HG03097 (cell line): ENCODE data around the gene VPS16.

Experiments used
- ATAC-seq: cut with Tn5 transposase; IDR thresholded peaks from one replicate; pipeline ENCODE4 v1.9.1; 2021; ENCODE audit not compliant: unreplicated experiment, low FRiP score

The VPS16 gene

GRCh38 chr20:2867081-2867864 is 26.7 kb downstream of the VPS16 start:
- no peak for ATAC-seq

- no peak for ATAC-seq
Measured at GRCh38 chr20:2869381-2869780, 28.8 kb downstream of the VPS16 start.

- ATAC-seq, result no peak
Measured at GRCh38 chr20:2871111-2871465, 30.5 kb downstream of the VPS16 start.

GRCh38 chr20:2871661-2872458 is 31.3 kb downstream of the VPS16 start:
- no peak for ATAC-seq

- no peak for ATAC-seq
Measured at GRCh38 chr20:2872459-2873009, 32.0 kb downstream of the VPS16 start.

- ATAC-seq, result peak; percentile 89
Measured at GRCh38 chr20:2873010-2873746, 32.6 kb downstream of the VPS16 start, which contains the start of gene PTPRA. TSS of gene PTPRA (plus strand) at chr20:2873481. CDS start at chr20:2964278, 90,797 bp downstream.

GRCh38 chr20:2873747-2874041 is 33.1 kb downstream of the VPS16 start:
- ATAC-seq, result peak; percentile 36

GRCh38 chr20:2874456-2874855 is 33.9 kb downstream of the VPS16 start:
- ATAC-seq, result no peak

- no peak for ATAC-seq
Measured at GRCh38 chr20:2875690-2876203, 35.2 kb downstream of the VPS16 start.

GRCh38 chr20:2878515-2878914 is 38.0 kb downstream of the VPS16 start:
- no peak for ATAC-seq

- ATAC-seq, result no peak
Measured at GRCh38 chr20:2879146-2879545, 38.6 kb downstream of the VPS16 start.

GRCh38 chr20:2880650-2881049 is 40.1 kb downstream of the VPS16 start:
- no peak for ATAC-seq

GRCh38 chr20:2883726-2884637 is 43.4 kb downstream of the VPS16 start:
- no peak for ATAC-seq

- no peak for ATAC-seq
Measured at GRCh38 chr20:2887715-2888114, 47.2 kb downstream of the VPS16 start.

GRCh38 chr20:2888224-2888955 is 47.8 kb downstream of the VPS16 start:
- ATAC-seq, result no peak

- ATAC-seq, result no peak
Measured at GRCh38 chr20:2889209-2889608, 48.7 kb downstream of the VPS16 start.

- no peak for ATAC-seq
Measured at GRCh38 chr20:2889797-2890196, 49.3 kb downstream of the VPS16 start.

- no peak for ATAC-seq
Measured at GRCh38 chr20:2890742-2891141, 50.2 kb downstream of the VPS16 start.

- no peak for ATAC-seq
Measured at GRCh38 chr20:2891343-2891742, 50.8 kb downstream of the VPS16 start.
